Measurements from ENCODE around the gene IL1RL1.

Gene IL1RL1

DNA sequence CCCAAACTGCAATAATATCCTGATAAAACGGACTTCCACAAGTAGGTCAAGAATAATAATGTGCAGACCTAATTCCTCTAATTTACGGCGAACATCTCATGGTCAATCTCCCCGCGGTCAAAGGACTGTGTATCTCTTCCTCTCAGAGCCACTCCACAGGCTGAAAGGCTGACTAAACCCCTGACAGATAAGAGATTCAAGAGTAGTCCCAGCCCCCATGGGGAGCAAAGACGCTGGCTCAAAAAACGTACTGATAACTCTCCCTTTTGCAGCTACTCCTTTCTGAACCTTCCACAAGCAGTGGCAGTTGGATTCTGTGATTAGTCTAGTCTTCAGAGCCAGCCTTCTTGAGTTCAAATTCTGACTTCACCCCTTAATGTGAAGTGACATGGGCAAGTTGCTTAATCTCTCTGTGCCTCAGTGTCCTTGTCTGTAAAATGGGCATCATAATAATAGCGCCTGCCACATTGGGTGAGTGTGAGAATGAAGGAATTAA is 24.6 kb downstream of the IL1RL1 start:
- DNase-seq (ENCODE audit: low read depth in 3 of 3, low spot score in 1 of 3), result no peak

DNA sequence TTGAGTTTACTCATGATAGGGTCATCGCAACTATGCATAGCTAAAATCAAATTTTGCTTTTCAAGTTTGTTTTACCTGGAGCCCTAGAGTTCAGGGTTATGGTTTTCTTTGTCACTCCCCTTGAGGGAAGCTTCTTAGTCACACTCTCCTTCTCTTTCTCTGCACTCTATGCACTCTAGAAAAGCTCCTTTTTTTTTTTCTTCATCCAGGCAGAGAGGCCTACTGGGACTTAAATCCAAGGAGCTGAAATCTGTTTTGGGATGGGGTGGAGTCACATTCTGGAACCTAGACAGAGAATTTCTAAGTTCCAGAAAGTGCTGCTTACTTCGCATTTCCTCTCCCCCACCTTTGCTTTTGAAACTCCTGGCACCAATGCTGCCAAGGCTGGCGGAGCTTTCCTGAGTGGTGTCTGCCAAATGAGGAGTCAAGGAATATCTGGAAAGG is 25.2 kb downstream of the IL1RL1 start:
- no peak for DNase-seq (ENCODE audit: low read depth in 3 of 3, low spot score in 1 of 3)

DNA sequence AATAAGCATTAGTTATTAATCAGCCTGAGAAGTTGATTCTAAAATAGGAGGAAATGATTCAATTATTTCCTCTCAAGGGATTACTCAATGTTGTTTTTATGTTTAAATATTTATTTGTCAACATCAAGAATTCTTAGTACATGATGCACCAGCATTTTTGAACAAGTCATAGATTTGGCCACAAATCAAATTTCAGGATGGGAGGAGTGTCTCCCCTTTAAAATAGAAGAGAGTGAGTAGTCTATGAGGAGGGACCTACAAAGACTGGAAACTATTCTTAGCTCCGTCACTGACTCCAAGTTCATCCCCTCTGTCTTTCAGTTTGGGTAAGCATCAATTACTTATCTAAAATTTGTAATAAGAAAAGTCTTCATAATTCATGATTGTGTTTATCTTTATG is 25.6 kb downstream of the IL1RL1 start:
- DNase-seq (ENCODE audit: low read depth in 3 of 3, low spot score in 1 of 3), result no peak

DNA sequence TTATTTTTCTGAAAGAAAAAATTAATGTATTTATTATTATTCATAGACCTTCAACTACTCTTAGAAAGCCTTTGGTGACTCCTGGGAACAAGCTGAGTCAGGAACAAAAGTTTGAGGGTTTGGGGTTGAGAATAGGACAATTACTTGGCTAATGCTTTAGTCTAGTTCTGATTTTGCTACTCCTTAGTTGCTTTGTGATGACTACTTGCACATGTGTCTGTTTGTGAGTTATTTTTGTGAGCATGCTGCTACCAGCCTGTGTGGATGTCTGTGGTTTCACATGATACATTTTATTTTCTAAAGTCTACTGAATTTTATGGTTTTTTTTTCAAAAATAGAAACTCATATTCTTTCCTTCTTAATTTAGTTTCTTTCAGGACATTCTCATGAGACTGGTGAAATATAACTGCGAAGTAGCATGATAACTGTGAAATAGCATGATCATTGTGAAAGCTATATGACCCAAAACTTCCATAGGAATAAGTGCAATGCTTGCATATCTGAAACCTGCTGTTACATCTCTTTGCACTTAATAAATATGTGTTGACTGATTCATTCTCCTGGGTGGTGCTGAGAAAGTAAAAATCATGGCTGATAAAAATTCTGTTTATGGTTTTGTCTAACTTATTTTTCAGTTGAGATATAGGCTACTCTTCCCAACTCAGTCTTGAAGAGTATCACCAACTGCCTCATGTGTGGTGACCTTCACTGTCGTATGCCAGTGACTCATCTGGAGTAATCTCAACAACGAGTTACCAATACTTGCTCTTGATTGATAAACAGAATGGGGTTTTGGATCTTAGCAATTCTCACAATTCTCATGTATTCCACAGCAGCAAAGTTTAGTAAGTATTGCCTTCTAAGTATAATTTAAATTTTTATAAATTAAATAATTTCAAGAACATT is 26.4 kb downstream of the IL1RL1 start:
- DNase-seq (ENCODE audit: low read depth in 3 of 3, low spot score in 1 of 3), result no peak

DNA sequence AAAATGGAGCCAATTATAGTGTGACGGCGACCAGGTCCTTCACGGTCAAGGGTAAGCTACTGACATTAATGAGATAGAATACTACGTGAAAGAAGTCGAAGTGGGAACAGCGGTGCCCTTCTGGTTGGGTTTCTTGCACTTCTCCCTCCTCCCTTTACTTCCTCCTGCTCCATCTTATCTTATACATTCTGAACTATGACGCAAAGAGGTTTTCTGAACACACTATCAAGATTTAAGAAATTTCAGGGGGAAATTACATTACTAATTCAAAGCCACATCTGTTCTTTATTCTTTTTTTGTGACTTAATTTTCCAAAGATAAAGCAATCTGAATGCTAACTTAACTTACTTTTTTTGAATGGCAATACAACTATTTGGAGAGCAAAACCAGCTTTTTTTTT is 29.4 kb downstream of the IL1RL1 start:
- no peak for DNase-seq (ENCODE audit: low read depth in 3 of 3, low spot score in 1 of 3)

DNA sequence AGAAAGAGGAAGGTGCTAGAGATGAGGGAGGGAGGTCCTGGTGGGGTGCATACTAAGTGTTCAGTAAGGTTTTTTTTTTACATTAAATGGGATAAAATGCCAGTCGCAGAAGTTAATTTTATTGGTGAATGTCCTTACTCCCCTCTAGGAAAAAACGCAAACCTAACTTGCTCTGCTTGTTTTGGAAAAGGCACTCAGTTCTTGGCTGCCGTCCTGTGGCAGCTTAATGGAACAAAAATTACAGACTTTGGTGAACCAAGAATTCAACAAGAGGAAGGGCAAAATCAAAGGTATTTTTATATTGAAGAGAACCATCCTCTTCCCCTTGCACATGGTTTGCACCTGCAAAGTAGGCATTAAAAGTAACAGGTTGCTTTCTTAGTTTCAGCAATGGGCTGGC is 31.5 kb downstream of the IL1RL1 start:
- DNase-seq (ENCODE audit: low read depth in 3 of 3, low spot score in 1 of 3), result no peak

DNA sequence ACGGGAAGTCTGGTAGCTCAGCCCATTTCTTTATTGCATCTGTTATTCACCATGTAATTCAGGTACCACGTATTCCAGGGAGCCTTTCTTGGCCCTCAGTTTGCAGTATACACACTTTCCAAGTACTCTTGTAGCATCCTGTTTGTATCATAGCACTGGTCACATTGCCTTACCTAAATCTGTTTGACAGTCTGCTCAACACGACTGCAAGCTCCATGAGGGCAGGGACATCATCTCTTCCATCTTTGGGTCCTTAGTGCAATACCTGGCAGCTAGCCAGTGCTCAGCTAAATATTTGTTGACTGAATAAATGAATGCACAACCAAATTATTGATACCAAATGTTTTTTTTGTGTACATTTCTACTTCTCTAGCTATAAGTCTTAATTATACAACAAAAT is 33.0 kb downstream of the IL1RL1 start:
- DNase-seq (ENCODE audit: low read depth in 3 of 3, low spot score in 1 of 3), result no peak

DNA sequence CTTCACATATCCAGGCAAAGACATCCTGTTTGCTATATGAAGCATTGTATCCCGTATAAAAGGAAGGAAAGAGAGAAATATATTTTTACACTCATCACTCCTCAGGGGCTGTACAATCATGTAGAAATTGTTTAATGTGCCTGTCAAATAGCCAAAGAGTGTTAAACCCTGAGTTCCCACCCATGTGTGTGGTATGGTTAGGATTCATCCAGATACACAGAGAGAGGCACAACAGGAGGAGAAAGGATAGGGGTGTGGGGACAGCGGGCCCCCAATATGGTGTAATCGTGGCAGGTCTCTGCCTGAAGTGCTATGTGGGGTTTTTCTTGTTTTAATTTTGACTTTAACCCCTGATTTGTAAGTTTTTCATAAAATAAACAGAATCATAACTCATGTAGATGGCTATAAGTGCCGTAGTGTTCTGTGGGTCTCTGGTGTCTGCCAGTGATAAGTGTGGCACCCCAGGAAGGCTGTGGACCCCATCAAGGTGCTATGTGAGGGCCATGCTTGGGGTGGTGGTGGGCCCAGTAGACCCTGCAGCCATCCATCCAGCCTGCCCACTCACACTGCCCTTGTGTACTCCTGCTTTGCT is 34.1 kb downstream of the IL1RL1 start:
- no peak for DNase-seq (ENCODE audit: low read depth in 3 of 3, low spot score in 1 of 3)

DNA sequence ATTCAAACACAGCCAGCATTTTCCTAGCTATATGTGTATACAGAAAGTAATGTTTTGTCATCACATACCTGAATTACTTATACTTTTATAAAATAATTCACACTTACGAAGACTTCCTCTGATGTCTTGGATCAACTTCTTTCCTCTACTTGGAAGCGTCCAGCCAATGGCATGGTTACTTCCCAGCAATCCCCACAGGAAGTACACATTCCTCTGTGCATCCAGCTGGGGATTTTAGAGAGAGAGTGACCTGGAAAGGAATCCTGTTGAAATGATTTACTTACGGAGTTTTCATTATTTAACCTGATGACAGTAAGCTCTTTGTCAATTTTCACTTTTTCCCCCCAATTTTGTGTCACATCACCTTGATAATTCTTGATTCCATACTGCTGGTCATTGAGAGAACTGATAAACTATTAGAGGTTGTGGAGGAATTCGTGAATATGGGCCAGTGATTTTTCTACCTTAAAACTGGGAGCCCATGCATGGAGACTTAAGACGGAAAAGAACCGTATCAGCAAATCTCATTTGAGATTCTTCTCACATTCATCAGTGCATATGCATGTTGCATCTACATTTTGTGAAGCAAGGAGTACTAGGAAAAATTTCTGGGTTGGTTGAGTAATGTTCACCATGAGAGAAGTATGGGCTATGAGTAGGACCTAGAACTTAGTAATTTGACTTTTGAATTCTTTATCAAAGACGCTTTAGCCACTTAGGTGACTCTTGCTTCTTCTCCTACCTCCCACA is 35.2 kb downstream of the IL1RL1 start:
- no peak for DNase-seq (ENCODE audit: low read depth in 3 of 3, low spot score in 1 of 3)

DNA sequence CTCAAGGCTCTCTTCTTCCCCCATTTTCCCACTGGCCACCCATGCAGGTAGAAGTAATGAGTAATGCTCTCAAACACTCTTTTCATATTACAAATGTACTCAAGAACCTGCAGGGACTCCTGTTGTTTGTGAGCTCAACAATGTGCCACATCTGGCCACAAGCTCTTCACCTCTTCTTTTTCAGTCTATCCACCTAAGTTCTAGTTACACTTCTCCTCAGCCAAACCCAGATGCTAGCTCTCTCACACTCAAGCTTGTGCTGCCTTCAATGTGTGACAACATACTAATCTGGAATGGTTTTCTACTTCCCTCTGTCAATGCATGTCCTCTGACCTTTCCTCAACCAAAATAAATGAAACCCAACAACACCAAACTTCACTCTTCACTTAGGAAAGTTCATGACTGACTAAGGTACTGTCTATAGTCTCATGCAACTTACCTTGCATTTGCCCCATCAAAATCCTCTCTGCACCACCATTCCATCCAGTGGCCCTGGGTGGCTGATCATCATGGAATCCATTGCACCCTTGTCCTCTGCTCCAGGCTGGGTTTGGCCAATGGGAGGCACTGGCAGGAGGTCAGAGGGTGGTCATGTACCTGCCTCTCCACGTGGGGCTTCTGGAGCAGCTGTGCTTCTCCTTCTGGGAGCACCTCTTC is 38.9 kb downstream of the IL1RL1 start:
- no peak for DNase-seq (ENCODE audit: low read depth in 3 of 3, low spot score in 1 of 3)

DNA sequence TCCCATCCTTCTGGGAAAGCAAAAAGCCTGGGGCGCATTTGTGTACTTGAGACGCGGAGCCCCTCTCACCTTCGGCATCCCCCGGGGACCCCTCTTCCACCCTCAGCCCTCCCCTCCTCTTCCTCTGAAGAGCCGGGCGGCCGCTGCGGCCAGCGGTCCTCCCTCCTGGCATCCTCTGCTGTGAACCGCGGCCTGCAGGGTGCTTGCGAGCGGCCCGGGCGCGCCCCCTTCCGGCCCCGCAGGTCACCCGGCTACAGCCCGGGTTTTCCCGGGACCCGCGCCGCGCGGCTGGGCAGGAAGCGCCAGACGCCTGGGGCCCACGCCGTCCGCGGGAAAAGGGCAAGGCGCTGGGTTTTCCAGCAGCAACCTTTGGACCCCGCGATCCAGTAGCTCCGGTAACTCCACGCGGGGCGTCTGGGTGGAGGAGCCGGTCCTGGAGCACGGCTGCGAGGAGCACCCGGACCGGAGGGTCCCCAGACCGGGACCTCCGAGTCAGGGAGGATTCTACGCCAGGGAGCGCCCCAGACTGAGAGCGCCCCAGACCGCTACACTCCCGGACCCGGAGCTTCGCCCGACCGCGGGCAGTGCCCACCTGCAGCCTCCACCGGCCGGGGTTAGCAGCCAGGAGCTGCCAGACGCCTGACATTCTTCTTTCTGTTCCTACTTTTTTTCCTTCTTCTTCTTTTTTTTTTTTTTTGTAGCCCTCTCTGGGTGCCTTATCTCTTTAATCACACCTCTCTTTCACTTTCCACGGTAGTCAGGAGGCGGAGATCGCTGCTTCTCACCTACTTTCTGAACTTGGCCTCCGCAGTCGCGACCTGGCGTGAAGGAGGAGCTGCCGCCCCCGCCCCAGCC is 44.4 kb downstream of the IL1RL1 start, which contains the start of gene IL18R1:
Gene IL18R1, plus strand, starts transcription at position 271 of the 855 bp plus-strand sequence. CDS start 6,865 bp downstream, outside the sequence.
- peak in 2 of 3 donors; percentile 33 to 55 for DNase-seq (ENCODE audit: low read depth in 3 of 3, low spot score in 1 of 3)

DNA sequence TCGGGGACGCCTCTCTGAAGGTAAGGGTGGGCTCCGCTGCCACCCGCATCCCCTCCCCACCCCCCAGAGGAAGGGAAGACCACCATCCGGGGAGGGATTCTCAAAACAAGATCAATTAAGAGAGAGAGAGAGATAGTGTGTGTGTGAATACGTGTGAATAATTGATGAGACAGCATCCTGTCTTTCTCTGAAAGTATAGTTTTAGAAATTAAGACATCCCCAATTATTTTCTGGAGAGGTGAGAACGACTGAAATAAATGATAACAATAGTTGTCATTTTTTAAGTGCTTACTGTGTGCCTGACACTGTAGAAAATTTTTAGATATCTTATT is 45.0 kb downstream of the IL1RL1 start:
- DNase-seq (ENCODE audit: low read depth in 3 of 3, low spot score in 1 of 3), result no peak

DNA sequence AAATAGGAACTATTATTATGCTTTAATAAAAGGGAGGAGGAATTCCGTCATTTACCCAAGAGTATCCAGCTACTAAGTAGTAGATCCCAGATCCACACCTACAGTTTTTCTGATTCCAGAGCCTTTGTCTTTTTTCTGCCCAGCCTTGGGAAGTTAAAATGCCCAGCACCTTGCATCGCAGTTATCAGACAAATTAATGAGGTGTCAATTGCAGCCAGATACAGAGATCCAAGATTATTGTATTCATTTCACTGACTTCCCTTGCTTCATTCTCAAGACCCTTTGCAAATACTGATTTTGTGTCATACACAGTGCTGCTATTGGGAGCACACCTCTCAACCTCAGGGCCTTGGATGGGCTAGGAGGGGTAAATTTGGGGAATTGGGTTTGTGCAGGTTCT is 45.4 kb downstream of the IL1RL1 start:
- DNase-seq (ENCODE audit: low read depth in 3 of 3, low spot score in 1 of 3), result no peak

DNA sequence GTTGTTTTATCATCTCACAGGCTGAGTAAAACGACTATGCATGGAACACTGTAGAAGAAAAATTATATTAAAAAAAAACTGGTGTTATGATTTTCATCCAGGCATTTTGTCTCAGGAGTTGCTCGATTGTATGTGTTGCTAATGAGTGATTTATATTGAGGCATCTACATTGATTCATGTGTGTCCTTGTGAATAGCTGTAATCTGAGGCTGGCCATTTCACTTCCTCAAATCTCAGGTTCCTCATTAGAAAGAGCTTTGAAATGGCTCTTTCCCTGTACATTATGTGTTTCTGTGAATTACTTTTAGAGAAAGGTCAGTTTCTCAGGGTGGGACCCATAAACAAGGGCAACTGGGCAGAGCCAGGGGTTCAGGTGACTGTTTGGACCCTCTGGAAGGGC is 46.6 kb downstream of the IL1RL1 start:
- no peak for DNase-seq (ENCODE audit: low read depth in 3 of 3, low spot score in 1 of 3)

DNA sequence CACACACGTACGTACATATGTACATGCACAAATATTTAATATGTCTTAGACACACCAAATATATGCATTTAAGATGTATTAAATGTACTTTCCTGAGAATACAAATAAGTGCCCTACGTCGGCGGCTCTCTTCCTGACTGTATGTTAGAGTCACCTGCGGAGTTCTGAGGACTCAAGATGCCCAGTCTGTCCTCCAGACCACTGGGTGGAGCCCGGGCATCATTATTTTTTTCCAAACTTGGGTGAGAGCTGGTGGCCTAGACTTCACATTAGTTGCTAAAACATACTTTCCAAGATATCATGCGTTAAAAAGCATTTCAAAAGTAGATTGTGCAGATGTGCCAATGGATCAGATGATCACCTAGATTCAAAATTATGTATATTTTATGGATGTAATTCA is 47.1 kb downstream of the IL1RL1 start:
- no peak for DNase-seq (ENCODE audit: low read depth in 3 of 3, low spot score in 1 of 3)

DNA sequence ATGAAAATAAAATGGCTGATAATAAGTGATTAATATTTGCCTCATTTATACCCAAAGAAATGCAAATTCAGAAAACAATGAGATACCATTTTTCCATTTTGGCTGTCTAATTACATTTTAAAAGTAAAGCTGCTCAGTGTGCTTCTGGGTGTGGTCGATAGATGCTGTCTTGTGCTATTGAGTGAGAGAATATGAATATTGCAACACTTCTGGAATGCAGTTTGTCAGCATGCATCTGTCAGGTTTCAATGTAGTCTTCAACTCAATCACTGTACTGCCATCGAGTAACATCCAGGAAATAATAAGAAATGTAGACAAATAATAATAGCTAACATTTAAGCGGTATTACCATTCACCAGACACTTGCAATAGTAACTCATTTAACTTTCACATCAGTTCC is 48.2 kb downstream of the IL1RL1 start:
- DNase-seq (ENCODE audit: low read depth in 3 of 3, low spot score in 1 of 3), result no peak

DNA sequence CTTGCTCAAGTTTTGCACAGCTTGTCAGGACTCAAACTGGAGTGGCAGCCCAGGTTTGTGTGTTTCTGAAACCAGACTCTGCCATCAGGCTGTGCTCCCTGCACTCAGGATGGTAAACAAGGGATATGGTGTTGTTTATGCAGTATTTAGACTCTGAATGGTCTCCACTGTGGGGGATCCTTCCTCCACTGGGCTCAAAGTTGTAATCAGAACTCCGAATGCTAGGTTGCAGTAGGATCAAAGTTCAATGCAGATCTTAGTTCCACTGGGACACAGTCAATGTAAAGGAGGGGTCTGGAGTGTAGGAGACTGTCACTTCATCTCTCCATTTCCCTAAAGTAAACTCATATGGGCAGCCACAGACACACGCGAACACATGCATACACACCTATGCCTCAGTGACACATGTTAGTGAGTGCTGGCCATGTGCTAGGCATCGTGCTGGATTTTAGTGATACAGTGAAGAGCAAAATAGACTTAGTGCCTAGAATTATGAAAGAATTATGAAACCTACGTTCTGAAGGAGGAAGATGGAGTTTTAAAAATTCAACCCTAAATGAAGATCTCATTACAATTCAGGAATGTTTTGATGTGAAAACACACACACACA is 50.4 kb downstream of the IL1RL1 start:
- no peak for DNase-seq (ENCODE audit: low read depth in 3 of 3, low spot score in 1 of 3)

DNA sequence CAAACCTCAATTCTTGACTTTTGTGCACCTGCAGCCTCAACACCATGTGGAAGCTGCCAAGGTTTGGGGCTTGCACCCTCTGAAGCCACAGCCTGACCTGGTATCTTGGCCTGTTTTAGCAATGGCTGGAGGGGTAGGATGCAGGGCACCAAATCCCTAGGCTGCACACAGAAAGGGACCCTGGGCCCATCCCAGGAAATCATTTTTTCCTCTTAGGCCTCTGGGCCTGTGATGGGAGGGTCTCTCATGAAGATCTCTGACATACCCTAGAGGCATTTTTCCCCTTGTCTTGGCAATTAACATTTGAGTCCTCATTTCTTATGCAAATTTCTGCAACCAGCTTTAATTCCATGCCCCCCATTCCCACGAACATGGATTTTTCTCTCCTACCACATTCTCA is 54.4 kb downstream of the IL1RL1 start:
- no peak for DNase-seq (ENCODE audit: low read depth in 3 of 3, low spot score in 1 of 3)

DNA sequence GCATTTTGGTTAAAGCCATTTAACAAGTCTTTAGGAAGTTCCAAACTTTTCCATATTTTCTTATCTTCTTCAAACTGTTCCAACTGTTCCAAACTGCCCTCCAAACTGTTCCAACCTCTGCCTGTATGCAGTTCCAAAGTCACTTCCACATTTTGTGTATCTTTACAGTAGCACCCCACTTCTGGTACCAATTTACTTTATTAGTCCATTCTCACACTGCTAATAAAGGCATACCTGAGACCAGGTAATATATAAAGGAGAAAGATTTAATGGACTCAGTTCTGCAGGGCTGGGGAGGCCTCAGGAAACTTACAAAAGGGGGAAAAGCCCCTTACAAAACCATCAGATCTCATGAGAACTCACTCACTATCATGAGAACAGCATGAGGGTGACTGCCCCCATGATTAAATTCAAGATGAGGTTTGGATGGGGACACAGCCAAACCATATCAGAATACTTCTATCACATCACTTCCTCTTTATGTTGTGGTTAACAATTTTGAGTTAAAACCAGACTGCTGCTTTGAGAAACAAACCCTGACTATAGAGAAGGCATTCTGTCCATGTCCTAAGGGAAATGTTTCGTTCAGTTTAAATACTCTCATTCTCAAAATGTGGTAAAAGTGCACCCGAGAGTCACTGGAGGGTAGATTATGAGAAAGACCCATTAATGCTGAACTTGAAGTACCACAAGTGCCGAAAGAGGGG is 55.2 kb downstream of the IL1RL1 start:
- no peak for DNase-seq (ENCODE audit: low read depth in 3 of 3, low spot score in 1 of 3)

Data from stimulated activated CD4-positive, alpha-beta T cell treated with anti-CD3 and anti-CD28 coated beads, TNF-alpha, amount 100 ng/mL, for 1 hour (primary cell).